GM12874 (cell line): ENCODE data around the gene ZNF425.

Experiments
- TF ChIP-seq, protein P1 (sequence below): IDR thresholded peaks from 2 replicates; pipeline ENCODE4 v1.5.1; 2011; ENCODE audit warnings: low read depth, mild to moderate bottlenecking, control low read depth, low read length, moderate library complexity; ENCODE audit not compliant: insufficient read depth

The ZNF425 gene

DNA sequence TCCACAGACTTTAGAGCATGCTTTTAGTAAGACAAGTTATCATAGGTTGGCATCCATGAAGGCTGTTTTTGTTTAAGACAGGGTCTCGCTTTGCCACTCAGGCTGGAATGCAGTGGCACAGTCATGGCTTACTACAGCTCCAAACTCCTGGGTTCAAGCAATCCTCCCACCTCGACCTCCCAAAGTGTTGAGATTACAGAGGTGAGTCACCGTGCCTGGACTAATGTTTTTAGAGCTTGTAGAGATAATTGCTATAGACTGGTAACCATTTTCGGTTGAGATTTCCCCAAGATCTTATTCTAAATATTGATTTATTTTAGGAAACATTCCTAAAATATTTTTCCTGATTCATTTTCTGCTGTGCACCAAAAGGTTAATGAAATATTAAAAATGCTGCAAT, 15.8 kb upstream of the ZNF425 start:
- TF ChIP-seq, protein P1, sequence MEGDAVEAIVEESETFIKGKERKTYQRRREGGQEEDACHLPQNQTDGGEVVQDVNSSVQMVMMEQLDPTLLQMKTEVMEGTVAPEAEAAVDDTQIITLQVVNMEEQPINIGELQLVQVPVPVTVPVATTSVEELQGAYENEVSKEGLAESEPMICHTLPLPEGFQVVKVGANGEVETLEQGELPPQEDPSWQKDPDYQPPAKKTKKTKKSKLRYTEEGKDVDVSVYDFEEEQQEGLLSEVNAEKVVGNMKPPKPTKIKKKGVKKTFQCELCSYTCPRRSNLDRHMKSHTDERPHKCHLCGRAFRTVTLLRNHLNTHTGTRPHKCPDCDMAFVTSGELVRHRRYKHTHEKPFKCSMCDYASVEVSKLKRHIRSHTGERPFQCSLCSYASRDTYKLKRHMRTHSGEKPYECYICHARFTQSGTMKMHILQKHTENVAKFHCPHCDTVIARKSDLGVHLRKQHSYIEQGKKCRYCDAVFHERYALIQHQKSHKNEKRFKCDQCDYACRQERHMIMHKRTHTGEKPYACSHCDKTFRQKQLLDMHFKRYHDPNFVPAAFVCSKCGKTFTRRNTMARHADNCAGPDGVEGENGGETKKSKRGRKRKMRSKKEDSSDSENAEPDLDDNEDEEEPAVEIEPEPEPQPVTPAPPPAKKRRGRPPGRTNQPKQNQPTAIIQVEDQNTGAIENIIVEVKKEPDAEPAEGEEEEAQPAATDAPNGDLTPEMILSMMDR, result no peak

DNA sequence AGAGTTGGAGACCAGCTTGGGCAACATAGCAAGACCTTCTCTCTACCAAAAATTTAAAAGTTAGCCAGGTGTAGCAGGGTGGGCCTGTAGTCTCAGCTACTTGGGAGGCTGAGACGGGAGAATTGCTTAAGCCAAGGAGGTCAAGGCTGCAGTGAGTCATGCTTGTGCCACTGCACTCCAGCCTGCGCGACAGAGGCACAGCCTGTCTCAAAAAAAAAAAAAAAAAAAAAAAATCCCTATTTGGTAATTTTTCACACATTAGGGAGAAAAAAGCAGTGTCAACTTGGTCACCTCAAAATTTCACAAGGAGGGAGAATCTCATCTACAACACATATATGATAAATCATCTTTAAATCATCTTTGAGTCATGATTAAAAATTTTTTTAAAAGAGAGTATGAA, 14.7 kb upstream of the ZNF425 start:
- TF ChIP-seq, protein P1, result no peak

DNA sequence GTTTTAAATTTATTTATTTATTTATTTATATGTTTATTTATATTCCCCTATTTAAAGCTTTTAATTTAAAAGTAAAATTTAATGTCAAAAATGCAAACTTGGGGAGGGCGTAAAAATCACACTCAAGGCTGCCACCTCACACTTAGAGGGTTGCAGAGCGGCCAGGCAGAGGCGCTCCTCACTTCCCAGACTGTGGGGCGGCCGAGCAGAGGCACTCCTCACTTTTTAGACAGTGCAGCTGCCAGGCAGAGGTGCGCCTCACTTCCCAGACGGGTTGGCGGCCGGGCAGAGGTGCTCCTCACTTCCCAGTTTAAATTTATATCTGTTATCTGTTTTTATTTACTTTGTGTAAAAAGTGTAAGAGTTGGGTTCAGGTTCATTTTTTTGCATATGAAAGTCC, 10.0 kb upstream of the ZNF425 start:
- TF ChIP-seq, protein P1, result no peak

DNA sequence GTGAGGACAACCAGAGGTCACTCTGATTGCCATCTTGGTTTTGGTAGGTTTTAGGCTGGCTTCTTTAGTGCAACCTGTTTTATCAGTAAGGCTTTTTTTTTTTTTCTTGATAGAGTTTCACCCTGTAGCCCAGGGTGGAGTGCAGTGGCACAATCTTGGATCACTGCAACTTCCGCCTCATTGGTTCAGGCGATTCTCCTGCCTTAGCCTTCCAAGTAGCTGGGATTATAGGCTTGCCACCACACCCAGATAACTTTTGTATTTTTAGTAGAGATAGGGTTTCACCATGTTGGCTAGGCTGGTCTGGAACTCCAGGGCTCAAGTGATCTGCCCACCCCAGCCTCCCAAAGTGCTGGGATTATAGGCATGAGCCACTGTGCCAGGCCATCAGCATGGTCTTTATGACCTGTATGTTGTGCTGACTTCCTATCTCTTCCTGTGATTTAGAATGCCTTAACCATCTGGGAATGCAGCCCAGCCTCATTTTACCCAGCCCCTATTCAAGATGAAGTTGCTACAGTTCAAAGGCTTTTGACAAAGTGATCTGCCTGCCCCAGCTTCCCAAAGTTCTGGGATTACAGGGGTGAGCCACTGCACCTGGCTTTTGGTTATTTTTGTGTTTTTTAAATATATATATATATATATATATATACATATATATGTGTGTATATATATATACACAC, 7.0 kb upstream of the ZNF425 start:
- TF ChIP-seq, protein P1, result no peak

DNA sequence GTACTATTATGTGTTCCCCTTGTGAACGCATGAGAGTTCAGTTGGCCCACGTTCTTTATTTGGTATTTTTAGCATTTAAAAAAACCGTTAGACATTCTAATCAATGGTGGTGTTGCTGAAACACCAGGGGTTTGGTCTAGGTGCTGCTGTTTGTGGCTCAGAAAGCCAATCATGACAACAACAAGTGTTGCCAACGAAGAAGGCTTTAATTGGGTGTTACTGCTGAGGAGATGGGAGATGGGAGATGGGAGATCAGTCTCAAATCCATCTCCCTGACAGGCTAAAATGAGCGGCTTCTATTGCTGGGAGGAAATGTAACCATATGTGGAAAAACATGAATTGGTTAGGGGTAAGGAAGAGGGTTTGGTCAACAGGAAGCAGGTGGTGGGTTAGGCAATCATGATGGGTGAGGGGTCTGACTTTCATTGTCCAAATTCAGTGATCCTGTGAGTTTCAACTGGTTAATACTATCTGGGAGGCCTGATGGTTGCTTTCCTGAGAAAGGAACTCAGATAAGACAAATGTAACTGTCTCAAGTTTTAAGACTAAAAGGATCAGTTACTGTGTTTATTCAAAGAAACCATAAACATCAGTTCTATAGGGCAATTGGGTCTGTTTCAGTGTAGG, 4.6 kb upstream of the ZNF425 start:
- TF ChIP-seq, protein P1, result no peak

DNA sequence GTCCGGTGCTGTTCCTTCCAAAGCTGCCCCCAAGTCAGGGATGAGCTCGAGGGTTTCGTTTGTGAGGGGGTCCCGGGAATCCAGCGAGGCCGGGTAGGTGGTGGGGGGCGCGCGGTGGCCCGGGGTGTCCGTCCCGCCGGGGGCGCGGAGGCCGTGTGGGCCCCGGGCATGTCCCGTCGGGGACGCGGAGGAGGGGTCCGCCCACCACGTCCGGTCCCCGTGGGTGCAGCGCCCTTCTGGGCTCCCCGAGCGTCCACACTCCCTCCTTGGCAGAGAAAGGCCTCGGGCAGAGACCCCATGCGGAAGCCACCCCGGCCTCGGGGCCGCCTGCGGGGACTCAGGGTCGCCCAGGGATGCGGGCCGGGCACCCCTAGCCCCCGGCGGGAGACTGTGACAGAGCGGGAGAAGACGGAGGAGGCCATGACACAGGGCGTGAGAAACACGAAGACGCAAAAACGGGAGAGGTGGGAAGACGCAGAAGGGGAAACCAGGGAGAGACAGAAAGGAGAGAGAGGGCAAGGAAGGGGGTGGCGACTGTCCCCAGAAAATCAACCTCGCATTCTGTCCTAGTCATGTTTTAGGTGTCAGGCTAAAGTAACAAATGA, 640 bp upstream of the ZNF425 start:
- TF ChIP-seq, protein P1, result no peak

DNA sequence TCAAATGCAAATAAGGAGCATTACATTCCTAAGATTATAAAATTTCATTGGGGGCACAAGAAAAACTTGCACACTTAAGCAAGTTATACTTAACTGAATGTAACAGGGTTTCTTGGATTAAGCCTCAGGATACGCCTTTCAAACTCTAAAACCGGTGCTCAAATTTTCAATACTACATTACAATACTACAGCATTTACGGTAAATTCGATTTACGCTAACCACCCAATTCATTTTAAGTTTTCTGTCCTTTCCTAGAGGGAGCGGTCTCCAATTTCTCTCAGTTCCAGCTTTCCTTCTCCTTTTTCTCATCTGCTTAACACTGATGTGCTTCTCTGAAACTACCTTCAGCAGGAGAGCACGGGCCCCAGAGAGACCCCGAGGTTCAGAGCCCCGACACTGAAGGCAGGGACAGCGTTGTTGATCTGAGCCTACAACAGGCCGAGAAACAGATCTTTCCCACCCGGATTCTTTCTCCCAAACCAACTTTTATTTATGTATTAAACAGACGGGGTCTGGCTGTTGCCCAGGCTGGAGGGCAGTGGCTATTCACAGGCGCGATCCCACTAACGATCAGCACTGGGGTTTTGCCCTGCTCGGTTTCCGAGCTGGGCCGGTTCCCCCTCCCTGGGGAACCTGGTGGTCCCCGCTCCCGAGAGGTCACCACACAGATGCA, 798 bp downstream of the ZNF425 start:
- TF ChIP-seq, protein P1, result no peak
